ENCODE measurements around the gene SARNP. TPM values are rescaled to one million over a fixed set of nuclear protein-coding genes. Genes with fewer than 3 reads are reported as not detected.

SARNP gene
- total RNA-seq, 1 experiment from 2014 or later = 98.3 TPM

- Mint-ChIP-seq H3K4me3 (peak overlapping the region; percentile 85), H3K4me1 (peaks cover 37% of the 10 kb centered on the region), H3K9me3 (no peaks in the 10 kb centered on the region), H3K36me3 (no peaks in the 10 kb centered on the region), H3K27me3 (ENCODE audit: low read depth) (peaks cover 16% of the 10 kb centered on the region), H3K27ac (peak overlapping the region; percentile 95)
- CTCF ChIA-PET = interaction anchor here (0.6 to 10.8 kb wide), 8 partner anchors 11 to 323 kb away, joined by 3 to 141 read pairs (median 13); partner anchors contain the start of genes CD63 and ITGA7
- POLR2A ChIA-PET = interaction anchor here (1.2 to 3.4 kb wide), 3 partner anchors 10 to 36 kb away, joined by 3 to 21 read pairs (median 6); partner anchors contain the start of genes CD63 and ITGA7
- DNase-seq (ENCODE audit: low spot score) (no peak), ATAC-seq (no peak)
- TF ChIP-seq SOX15 (CRISPR knock-in tag; IDR thresholded peaks at IDR 0.05) (no peak), ZNF425 (CRISPR knock-in tag; conservative IDR thresholded peaks at IDR 0.05) (no peak), AFF4 (CRISPR knock-in tag; IDR thresholded peaks at IDR 0.05; ENCODE audit: borderline replicate concordance) (no peak), NFATC4 (CRISPR knock-in tag; IDR thresholded peaks at IDR 0.05) (no peak), USF1 (CRISPR knock-in tag; IDR thresholded peaks at IDR 0.05) (no peak), FOXP4 (CRISPR knock-in tag; IDR thresholded peaks at IDR 0.05) (no peak), FOXK1 (CRISPR knock-in tag; IDR thresholded peaks at IDR 0.05) (no peak), ATF6 (CRISPR knock-in tag; IDR thresholded peaks at IDR 0.05) (no peak), STAT6 (CRISPR knock-in tag; conservative IDR thresholded peaks at IDR 0.05; ENCODE audit: low read depth) (no peak), HMGXB4 (CRISPR knock-in tag; IDR thresholded peaks at IDR 0.05) (no peak), ZSCAN18 (CRISPR knock-in tag; IDR thresholded peaks at IDR 0.05) (no peak), PRDM15 (CRISPR knock-in tag; IDR thresholded peaks at IDR 0.05) (no peak), IRF2 (CRISPR knock-in tag; IDR thresholded peaks at IDR 0.05; ENCODE audit: borderline replicate concordance, low read depth) (no peak)
Observed at GRCh38 chr12:55717011-55718007, 100.2 kb downstream of the SARNP start.

Data from WTC11 (cell line).